BE2C (cell line): Measurements from ENCODE around the gene ATP13A1.

Source experiments
- DNase-seq: peaks from one replicate; pipeline ENCODE4 v3.0.0-alpha.2; 2020
- H3K27me3 ChIP-seq: fragments of 250-450 bp; sonication (Bioruptor Pico); 2 replicates; pipeline ENCODE4 v1.5.1; 2020; ENCODE audit warnings: mild to moderate bottlenecking
- H3K36me3 ChIP-seq: fragments of 250-450 bp; sonication (Bioruptor Pico); 2 replicates; pipeline ENCODE4 v1.5.1; 2020; ENCODE audit warnings: mild to moderate bottlenecking
- H3K4me1 ChIP-seq: fragments of 250-450 bp; sonication (Bioruptor Pico); 2 replicates; pipeline ENCODE4 v1.5.1; 2020
- H3K4me3 ChIP-seq: 2 replicates; pipeline ENCODE4 v1.5.1; 2011; ENCODE audit warnings: low read depth, low read length
- H3K9me3 ChIP-seq: fragments of 250-450 bp; sonication (Bioruptor Pico); 2 replicates; pipeline ENCODE4 v1.5.1; 2020
- TF ChIP-seq, protein P1 (sequence below): IDR thresholded peaks from 2 replicates; pipeline ENCODE4 v1.5.1; 2012; ENCODE audit warnings: mild to moderate bottlenecking, low read depth, low read length

The ATP13A1 gene

DNA sequence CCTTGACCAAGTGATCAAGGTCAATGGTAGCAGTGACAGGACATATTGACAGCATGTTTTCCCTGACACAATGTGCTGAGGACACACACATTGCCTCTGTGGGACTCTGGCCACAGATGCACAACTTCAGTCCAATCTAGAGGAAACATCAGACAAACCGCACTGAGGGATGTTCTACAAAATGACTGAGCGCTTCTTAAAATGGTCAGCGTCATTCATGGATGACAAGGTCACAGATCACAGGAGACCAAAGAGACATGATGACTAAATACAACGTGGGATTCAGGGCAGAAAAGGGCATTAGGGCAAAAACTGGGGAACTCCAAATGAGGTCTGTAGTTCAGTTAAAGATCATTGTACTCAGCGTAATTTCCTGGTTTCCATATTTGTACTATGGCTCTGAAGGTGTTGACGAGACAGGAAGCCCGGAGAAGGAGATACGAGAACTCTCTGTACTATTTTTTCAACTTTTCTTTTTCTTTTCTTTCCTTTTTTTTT is 65.6 kb downstream of the ATP13A1 start:
- H3K4me3 ChIP-seq: no peak overlapping the region
- H3K27me3 ChIP-seq: no peaks in the 10 kb centered on the region
- TF ChIP-seq, protein P1, sequence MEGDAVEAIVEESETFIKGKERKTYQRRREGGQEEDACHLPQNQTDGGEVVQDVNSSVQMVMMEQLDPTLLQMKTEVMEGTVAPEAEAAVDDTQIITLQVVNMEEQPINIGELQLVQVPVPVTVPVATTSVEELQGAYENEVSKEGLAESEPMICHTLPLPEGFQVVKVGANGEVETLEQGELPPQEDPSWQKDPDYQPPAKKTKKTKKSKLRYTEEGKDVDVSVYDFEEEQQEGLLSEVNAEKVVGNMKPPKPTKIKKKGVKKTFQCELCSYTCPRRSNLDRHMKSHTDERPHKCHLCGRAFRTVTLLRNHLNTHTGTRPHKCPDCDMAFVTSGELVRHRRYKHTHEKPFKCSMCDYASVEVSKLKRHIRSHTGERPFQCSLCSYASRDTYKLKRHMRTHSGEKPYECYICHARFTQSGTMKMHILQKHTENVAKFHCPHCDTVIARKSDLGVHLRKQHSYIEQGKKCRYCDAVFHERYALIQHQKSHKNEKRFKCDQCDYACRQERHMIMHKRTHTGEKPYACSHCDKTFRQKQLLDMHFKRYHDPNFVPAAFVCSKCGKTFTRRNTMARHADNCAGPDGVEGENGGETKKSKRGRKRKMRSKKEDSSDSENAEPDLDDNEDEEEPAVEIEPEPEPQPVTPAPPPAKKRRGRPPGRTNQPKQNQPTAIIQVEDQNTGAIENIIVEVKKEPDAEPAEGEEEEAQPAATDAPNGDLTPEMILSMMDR: no peak
- DNase-seq: no peak
- no peaks in the 10 kb centered on the region for H3K36me3 ChIP-seq
- H3K4me1 ChIP-seq: no peaks in the 10 kb centered on the region
- no peaks in the 10 kb centered on the region; the same call in 1 of the 2 replicates for H3K9me3 ChIP-seq
